HepG2 (cell line): Measurements from ENCODE around the gene SIRT7. TPM values are rescaled to one million over a fixed set of nuclear protein-coding genes. Genes with fewer than 3 reads are reported as not detected.

ENCODE experiments used
- ELF1 ChIP-seq: sonication (generic); formaldehyde crosslinking; IDR thresholded peaks from 2 replicates; pipeline ENCODE4 v1.4.0; 2020; ENCODE audit warnings: missing genetic modification reagents
- HMGXB4 ChIP-seq, 2 experiments: sonication (generic) in 1 of 2; formaldehyde crosslinking in 1 of 2; IDR thresholded peaks; 2 replicates each; pipeline versions ENCODE4 v1.4.0 to v1.6.1; 2018 to 2020; ENCODE audit warnings: missing genetic modification reagents in 2 of 2, borderline replicate concordance in 1 of 2, low read depth in 1 of 2, mild to moderate bottlenecking in 1 of 2, missing biosample characterization in 1 of 2
- MIER2 ChIP-seq: IDR thresholded peaks from 2 replicates; pipeline ENCODE4 v1.6.1; 2016; ENCODE audit warnings: missing biosample characterization, missing genetic modification reagents
- MTF2 ChIP-seq: sonication (generic); formaldehyde crosslinking; IDR thresholded peaks from 2 replicates; pipeline ENCODE4 v1.5.0; 2020; ENCODE audit warnings: missing genetic modification reagents, borderline replicate concordance
- NCOA2 ChIP-seq: sonication (generic); formaldehyde crosslinking; IDR thresholded peaks from 2 replicates; pipeline ENCODE4 v1.8.0; 2022; ENCODE audit warnings: inconsistent platforms
- RBFOX2 ChIP-seq: fragments of 200-400 bp; formaldehyde crosslinking; IDR thresholded peaks from 2 replicates; pipeline ENCODE4 v1.6.1; 2017; ENCODE audit warnings: low read depth, mild to moderate bottlenecking, low read length
- RELA ChIP-seq: sonication (generic); formaldehyde crosslinking; IDR thresholded peaks from 2 replicates; pipeline ENCODE4 v1.4.0; 2020; ENCODE audit warnings: missing genetic modification reagents
- SIN3A ChIP-seq: IDR thresholded peaks from 2 replicates; pipeline ENCODE4 v1.6.1; 2011; ENCODE audit warnings: low read depth, mild to moderate bottlenecking, control low read depth, low read length, borderline replicate concordance
- STAT5B ChIP-seq: sonication (generic); formaldehyde crosslinking; IDR thresholded peaks from 2 replicates; pipeline ENCODE4 v1.4.0; 2020; ENCODE audit warnings: missing genetic modification reagents
- YEATS2 ChIP-seq: sonication (generic); formaldehyde crosslinking; IDR thresholded peaks from 2 replicates; pipeline ENCODE4 v1.4.0; 2020; ENCODE audit warnings: missing genetic modification reagents, borderline replicate concordance
- ZBTB46 ChIP-seq: sonication (generic); formaldehyde crosslinking; IDR thresholded peaks from 2 replicates; pipeline ENCODE4 v1.4.0; 2020; ENCODE audit warnings: mild to moderate bottlenecking, missing genetic modification reagents, borderline replicate concordance
- ZNF124 ChIP-seq: sonication (generic); formaldehyde crosslinking; IDR thresholded peaks from 2 replicates; pipeline ENCODE4 v1.4.0; 2020; ENCODE audit warnings: missing genetic modification reagents
- ZNF17 ChIP-seq: sonication (generic); formaldehyde crosslinking; IDR thresholded peaks from 2 replicates; pipeline ENCODE4 v1.5.0; 2020; ENCODE audit warnings: mild to moderate bottlenecking, missing genetic modification reagents
- ZNF281 ChIP-seq: sonication (generic); formaldehyde crosslinking; IDR thresholded peaks from 2 replicates; pipeline ENCODE4 v1.4.0; 2020; ENCODE audit warnings: missing genetic modification reagents, borderline replicate concordance
- ZNF670 ChIP-seq: sonication (generic); formaldehyde crosslinking; IDR thresholded peaks from 2 replicates; pipeline ENCODE4 v1.8.0; 2022; ENCODE audit warnings: mild to moderate bottlenecking, missing genetic modification reagents, borderline replicate concordance
- ZNF710 ChIP-seq: sonication (generic); formaldehyde crosslinking; IDR thresholded peaks from 2 replicates; pipeline ENCODE4 v1.5.0; 2020; ENCODE audit warnings: mild to moderate bottlenecking, missing genetic modification reagents, borderline replicate concordance
- ZNF772 ChIP-seq: sonication (generic); formaldehyde crosslinking; IDR thresholded peaks from 2 replicates; pipeline ENCODE4 v1.5.0; 2020; ENCODE audit warnings: mild to moderate bottlenecking, missing genetic modification reagents
- ZNF780A ChIP-seq: sonication (generic); formaldehyde crosslinking; IDR thresholded peaks from 2 replicates; pipeline ENCODE4 v1.8.0; 2022; ENCODE audit warnings: mild to moderate bottlenecking, missing genetic modification reagents, moderate library complexity
- ZNF891 ChIP-seq: sonication (generic); formaldehyde crosslinking; IDR thresholded peaks from 2 replicates; pipeline ENCODE4 v1.5.0; 2020; ENCODE audit warnings: mild to moderate bottlenecking, missing genetic modification reagents
- polyA plus RNA-seq, 8 experiments: library from polyadenylated mRNA; depleted of rRNA in 3 of 8; stranded (reverse) in 7 of 8; unstranded in 1 of 8; fragments of >200 nt; fragmentation: Illumina TruSeq in 4 of 8; extraction: Trizol in 4 of 8; gene quantifications; 2 replicates each; pipeline versions ENCODE4 v1.2.1 to v1.2.3, GENCODE V29; 2011 to 2016; ENCODE audit warnings: low read depth in 4 of 8, missing spikeins in 1 of 8, mixed read lengths in 1 of 8; ENCODE audit not compliant: insufficient read depth in 1 of 8
- total RNA-seq, 5 experiments: library from RNA; depleted of rRNA; stranded (reverse); fragments of >200 nt; fragmentation: Illumina TruSeq; extraction: Trizol; gene quantifications; 2 replicates each; pipeline ENCODE4 v1.2.3, GENCODE V29; 2016; ENCODE audit warnings: low read depth in 1 of 5

SIRT7 gene
- total and polyA plus RNA-seq, 2 of the 13 experiments (the other 11 are each of a cell fraction or from before 2014, with no cell fraction given): 8.3 to 24.8 TPM

DNA sequence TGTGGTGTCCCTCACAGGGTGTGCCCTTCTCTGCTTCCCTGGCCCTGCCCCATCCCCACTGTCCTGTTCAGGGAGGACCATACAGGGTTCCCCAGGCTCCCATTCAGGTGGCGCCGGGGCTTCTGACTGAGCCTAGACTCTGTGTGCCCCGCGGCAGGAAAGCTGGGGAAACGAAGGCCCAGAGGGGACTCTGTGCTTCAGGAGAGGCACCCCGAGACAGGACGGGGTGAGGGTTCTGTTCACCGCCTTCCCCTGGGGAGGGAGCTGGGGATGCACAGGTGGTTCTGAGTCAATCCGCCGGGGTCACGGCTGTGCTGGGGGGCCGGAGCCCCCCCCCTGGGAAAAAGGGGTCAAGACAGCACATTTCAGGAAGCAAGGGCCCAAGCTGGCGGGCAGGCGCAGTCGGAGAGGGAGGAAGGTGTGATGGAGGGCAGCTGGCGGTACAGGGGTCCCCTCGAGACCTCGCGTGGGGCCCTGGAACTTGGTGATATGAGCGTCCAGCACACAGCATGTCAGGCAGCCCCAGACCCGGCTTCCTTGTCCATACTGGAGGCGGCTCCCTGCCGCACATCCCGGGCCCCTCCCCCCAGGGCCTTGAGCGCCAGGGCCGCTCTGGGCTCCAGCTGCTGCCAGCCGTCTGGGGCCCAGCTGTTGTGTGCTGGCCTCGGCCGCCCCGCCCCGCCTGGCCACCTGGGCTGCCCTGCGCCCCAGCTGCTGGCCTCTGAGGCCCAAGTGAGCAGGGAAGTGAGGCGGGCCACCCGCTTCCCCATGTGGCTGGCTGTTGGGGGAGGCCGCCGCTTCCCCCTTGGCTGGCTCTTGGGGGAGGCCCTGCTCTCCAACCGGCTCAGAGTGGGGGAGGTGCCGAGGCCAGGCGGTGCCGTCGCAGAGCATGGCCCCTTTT lies 48.6 kb upstream of the SIRT7 start (continued):
- TF ChIP-seq ZBTB46 (CRISPR knock-in tag) (peak; percentile 93), ZNF772 (CRISPR knock-in tag) (0 out of 2 replicates have a peak, but pooled peaks have one; percentile 60), HMGXB4 (CRISPR knock-in tag; IDR thresholded peaks at IDR 0.05; ENCODE audit: borderline replicate concordance in 1 of 2, low read depth in 1 of 2) (peak; percentile 66 to 74; a peak in 2 of 4 replicates), MIER2 (CRISPR knock-in tag) (peak; percentile 35; the same call in 1 of the 2 replicates), MTF2 (CRISPR knock-in tag) (0 out of 2 replicates have a peak, but pooled peaks have one; percentile 8), ELF1 (peak; percentile 71; the same call in 1 of the 2 replicates), NCOA2 (CRISPR knock-in tag) (peak; percentile 85; the same call in 1 of the 2 replicates), YEATS2 (CRISPR knock-in tag) (peak; percentile 78; the same call in 1 of the 2 replicates), STAT5B (CRISPR knock-in tag) (peak; percentile 93), RBFOX2 (peak; percentile 97), ZNF281 (CRISPR knock-in tag) (peak; percentile 99), RELA (CRISPR knock-in tag) (peak; percentile 88; the same call in 1 of the 2 replicates), ZNF124 (peak; percentile 88; the same call in 1 of the 2 replicates), ZNF17 (CRISPR knock-in tag) (peak; percentile 96), ZNF780A (CRISPR knock-in tag) (peak; percentile 70; the same call in 1 of the 2 replicates), SIN3A (peak; percentile 82; the same call in 1 of the 2 replicates), ZNF710 (CRISPR knock-in tag) (no peak), ZNF891 (peak; percentile 79), ZNF670 (peak; percentile 88)
